Measurements from ENCODE around the gene GAS7.

DNA sequence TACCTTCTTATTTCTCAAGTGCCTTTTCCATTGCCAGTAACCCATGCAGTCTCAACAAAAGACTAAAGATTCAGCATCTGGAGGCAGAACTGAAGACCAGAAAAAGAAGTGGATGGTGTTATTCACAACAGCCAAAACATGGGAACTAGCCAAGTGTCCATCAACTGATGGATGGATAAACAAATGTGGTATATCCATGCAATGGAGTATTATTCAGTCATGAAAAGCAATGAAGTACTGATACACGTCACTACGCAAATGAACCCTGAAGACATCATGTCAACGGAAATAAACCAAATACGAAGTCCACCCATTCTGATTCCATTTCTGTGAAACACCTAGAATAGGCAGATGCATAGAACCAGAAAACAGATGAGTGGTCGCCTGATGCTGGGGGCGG is 25.6 kb downstream of the GAS7 start:
- TF ChIP-seq, protein P1, sequence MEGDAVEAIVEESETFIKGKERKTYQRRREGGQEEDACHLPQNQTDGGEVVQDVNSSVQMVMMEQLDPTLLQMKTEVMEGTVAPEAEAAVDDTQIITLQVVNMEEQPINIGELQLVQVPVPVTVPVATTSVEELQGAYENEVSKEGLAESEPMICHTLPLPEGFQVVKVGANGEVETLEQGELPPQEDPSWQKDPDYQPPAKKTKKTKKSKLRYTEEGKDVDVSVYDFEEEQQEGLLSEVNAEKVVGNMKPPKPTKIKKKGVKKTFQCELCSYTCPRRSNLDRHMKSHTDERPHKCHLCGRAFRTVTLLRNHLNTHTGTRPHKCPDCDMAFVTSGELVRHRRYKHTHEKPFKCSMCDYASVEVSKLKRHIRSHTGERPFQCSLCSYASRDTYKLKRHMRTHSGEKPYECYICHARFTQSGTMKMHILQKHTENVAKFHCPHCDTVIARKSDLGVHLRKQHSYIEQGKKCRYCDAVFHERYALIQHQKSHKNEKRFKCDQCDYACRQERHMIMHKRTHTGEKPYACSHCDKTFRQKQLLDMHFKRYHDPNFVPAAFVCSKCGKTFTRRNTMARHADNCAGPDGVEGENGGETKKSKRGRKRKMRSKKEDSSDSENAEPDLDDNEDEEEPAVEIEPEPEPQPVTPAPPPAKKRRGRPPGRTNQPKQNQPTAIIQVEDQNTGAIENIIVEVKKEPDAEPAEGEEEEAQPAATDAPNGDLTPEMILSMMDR (IDR thresholded peaks at IDR 0.05), result no peak
- TF ChIP-seq POLR2A (IDR thresholded peaks at IDR 0.05) (no peak), POLR2AphosphoS5 (IDR thresholded peaks at IDR 0.05) (no peak), EP300 (IDR thresholded peaks at IDR 0.05) (no peak)

Measured in gastroesophageal sphincter (tissue), 3 donors.